ENCODE data around the gene SLCO1B1.
"Not testable (repeated sequence)": the region's sequence is repeated elsewhere in the genome, so short reads cannot be mapped to it uniquely, and the experiment has no call there.

SLCO1B1 gene

GRCh38 chr12:21172079-21172478 is 41.1 kb downstream of the SLCO1B1 start:
- DNase-seq (ENCODE audit: low read depth) = no peak
- no peak overlapping the region for H3K4me3 ChIP-seq (ENCODE audit: low read length)
- TF ChIP-seq CTCF (conservative IDR thresholded peaks at IDR 0.05; ENCODE audit: low read depth, low read length) = no peak

GRCh38 chr12:21183721-21184275 is 52.8 kb downstream of the SLCO1B1 start:
- TF ChIP-seq CTCF (conservative IDR thresholded peaks at IDR 0.05; ENCODE audit: low read depth, low read length) = no peak
- no peak overlapping the region for H3K4me3 ChIP-seq (ENCODE audit: low read length)
- no peak for DNase-seq (ENCODE audit: low read depth)

DNA sequence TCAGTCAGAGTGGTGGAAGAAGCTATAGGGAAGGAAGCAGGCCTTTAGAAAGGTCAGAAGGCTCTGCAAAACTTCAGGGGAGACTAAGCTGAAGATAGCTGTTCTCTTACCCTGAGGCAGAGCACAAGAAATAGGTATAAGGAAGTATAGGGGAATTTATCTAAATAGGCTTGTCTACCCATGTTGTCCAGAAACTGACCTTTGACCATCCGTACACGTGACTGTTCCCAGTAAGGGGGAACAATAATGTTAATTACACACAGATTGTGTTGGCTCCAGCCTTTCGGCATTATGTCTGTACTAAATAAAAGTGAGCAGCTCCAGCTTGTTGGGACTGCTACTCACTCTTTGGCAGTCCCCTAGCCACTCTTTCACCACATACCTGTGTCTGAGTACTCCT is 59.0 kb downstream of the SLCO1B1 start:
- TF ChIP-seq CTCF (conservative IDR thresholded peaks at IDR 0.05; ENCODE audit: low read depth, low read length) = no peak
- no peak overlapping the region for H3K4me3 ChIP-seq (ENCODE audit: low read length)
- DNase-seq (ENCODE audit: low read depth) = no peak

DNA sequence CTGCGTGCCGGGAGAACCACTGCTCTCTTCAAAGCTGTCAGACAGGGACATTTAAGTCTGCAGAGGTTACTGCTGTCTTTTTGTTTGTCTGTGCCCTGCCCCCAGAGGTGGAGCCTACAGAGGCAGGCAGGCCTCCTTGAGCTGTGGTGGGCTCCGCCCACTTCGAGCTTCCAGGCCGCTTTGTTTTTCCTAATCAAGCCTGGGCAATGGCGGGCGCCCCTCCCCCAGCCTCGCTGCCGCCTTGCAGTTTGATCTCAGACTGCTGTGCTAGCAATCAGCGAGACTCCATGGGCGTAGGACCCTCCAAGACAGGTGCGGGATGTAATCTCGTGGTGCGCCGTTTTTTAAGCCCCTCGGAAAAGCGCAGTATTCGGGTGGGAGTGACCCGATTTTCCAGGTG is 83.4 kb downstream of the SLCO1B1 start:
- not testable (repeated sequence) for H3K4me3 ChIP-seq (ENCODE audit: low read length); DNase-seq (ENCODE audit: low read depth)

DNA sequence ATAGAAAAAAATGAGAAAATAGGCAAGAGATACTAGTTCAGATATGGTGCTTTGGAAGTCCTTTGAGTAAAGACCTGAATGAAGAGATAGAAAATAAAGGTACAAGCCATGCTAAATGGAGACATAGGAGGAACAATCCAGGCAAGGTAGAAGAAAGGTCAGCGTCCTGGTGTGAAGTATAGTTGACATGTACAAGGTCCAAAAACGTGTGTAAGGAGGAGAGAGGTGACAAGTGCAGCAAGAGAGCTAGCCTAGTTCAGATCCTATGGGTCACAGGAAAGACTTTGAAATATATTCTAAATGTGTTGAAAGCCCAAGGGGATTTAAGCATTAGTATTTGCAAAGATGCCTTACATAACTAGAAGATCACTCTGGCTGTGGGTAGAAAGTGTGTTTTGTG is 88.2 kb downstream of the SLCO1B1 start:
- no peak for TF ChIP-seq CTCF (conservative IDR thresholded peaks at IDR 0.05; ENCODE audit: low read depth, low read length)
- no peak overlapping the region for H3K4me3 ChIP-seq (ENCODE audit: low read length)
- no peak for DNase-seq (ENCODE audit: low read depth)

DNA sequence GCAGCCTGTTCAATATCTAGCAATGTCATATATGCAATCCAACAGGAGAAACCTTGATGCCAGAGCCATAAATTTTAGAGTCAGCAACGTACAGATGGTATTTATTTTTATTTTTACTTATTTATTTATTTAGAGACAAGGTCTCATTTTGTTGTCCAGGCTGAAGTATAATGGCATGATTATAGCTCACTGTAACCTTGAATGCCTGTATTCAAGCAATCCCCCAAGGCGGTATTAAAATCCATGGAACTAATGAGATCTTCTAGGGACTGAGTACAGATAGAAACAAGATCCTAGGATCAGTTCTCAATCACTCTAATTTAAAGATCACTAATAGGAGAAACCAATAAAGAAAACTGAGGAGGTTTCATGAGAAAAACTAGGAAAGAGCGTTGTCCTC is 89.3 kb downstream of the SLCO1B1 start:
- H3K4me3 ChIP-seq (ENCODE audit: low read length) = no peak overlapping the region
- DNase-seq (ENCODE audit: low read depth) = no peak
- no peak for TF ChIP-seq CTCF (conservative IDR thresholded peaks at IDR 0.05; ENCODE audit: low read depth, low read length)

DNA sequence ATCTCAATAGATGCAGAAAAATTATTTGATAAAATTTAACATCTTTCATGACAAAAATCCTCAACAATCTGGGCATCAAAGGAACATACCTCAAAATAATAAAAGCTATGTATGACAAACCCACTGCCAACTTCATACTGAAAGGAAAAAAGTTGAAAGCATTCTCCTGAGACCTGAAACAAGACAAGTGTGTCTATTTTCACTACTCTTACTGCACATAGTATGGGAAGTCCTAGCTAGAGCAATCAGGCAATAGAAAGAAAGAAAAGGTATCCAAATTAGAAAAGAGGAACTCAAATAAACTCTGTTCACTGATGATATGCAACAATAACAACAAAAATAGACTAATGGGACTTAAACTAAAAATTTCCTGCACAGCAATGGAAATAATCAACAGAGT is 90.1 kb downstream of the SLCO1B1 start:
- no peak for TF ChIP-seq CTCF (conservative IDR thresholded peaks at IDR 0.05; ENCODE audit: low read depth, low read length)
- DNase-seq (ENCODE audit: low read depth) = no peak
- H3K4me3 ChIP-seq (ENCODE audit: low read length) = no peak overlapping the region

GRCh38 chr12:21221778-21222177 is 90.8 kb downstream of the SLCO1B1 start:
- TF ChIP-seq CTCF (conservative IDR thresholded peaks at IDR 0.05; ENCODE audit: low read depth, low read length) = no peak

More at GRCh38 chr12:21221778-21222177, 90.8 kb downstream of the SLCO1B1 start:
- no peak overlapping the region for H3K4me3 ChIP-seq (ENCODE audit: low read length)
- no peak for DNase-seq (ENCODE audit: low read depth)
